Hepatic stellate cell (primary cell): ENCODE data around the gene ZNF883.
"Not testable (repeated sequence)": the region's sequence is repeated elsewhere in the genome, so short reads cannot be mapped to it uniquely, and the experiment has no call there.

Source experiments
- DNase-seq: peaks from one replicate; pipeline ENCODE4 v3.0.0; 2011; ENCODE audit warnings: low spot score

The ZNF883 gene

DNA sequence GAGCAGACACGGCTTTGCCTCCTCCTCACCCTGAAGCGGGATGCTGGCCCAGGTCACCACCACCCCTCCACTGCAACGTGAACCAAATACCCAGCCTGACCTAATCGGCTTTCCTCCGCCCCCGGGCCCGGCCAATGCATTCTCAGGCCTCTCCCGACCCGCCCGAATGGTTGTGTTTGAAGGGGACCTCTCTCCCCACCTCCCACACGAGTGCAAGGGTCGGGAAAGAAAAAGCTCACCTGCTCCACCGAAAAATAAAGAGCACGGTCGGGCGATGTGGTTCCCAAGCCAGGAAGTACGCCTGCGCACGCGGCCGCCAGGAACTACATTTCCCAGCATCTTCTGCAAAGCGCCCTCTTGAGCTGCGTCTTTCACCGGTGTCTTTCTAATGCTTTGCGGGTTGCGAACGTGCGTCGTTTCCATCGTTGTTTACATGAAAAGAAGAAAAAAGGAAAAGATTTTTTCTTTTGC is at the start of gene ZNF883:
TSS of gene ZNF883 (minus strand) at position 282 of the 471 bp plus-strand sequence.
- peak; percentile 50 for DNase-seq

DNA sequence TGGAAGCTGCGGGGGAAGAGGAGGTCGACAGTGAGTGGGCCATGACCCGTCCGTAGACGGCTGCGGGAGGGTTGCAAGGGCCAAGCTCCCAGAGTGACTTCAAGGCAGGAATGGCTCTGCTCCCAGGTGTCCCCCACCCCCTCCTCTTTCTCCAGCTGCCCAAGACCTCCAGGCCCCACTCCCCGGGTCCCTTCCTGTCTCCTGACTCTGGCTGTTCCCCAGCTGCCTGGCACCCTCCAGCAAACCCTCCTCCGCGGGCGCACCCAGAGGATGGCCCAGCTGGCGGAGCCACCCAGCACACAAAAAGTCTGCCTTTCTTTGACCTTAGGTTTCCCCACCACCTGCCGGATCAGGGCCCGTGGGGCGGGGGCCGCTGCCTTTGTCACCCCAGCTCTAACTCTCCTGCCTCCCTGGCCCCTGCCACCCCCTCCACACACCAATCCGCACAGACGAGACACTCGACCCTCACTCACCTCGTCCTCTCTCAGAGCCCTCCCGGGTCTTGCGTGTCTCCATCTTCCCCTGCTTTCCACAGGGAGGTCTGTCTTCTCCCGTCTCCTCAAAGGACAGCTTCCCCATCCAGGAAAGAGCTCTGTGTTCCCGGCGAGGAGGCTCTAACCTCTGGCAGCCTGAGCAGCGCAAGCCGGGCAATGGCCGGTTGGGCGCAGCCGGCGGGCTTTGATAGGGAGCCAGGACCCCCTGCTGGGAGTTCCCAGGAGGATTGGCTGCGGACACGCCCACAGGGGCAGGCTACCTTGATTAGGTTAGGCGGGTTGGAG is 49.3 kb upstream of the ZNF883 start:
- not testable (repeated sequence) for DNase-seq

DNA sequence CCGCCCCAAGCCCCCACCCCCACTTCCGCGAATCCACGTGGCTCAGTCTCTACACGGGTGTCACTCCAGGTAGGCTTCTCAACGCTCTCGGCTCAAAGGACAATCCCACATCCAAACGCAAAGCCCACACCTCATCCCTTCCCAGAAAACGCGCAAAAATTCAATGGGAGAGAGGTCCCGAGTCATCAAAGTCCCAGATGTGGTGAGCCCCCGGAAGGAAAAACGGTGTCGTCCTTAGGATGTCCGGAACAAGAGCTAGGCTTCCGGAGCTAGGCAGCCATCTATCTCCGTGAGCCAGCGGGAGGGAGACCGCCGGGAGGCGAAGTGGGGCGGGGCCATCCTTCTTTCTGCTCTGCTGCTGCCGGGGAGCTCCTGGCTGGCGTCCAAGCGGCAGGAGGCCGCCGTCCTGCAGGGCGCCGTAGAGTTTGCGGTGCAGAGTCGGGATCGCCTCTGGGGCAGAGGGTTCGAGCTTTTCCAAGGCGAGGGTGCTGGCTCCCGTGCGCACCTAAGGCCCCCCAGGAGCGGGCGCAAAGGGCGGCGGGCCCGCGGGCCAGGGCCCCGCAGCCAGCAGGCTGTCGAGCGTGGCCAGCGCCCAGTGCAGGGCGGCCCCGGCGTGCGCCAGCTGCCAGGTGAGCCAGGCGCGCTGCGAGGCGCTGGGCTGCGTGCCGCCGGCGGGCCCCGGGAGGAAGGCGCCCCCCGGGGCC is 47.7 kb upstream of the ZNF883 start:
- peak; percentile 6 for DNase-seq

DNA sequence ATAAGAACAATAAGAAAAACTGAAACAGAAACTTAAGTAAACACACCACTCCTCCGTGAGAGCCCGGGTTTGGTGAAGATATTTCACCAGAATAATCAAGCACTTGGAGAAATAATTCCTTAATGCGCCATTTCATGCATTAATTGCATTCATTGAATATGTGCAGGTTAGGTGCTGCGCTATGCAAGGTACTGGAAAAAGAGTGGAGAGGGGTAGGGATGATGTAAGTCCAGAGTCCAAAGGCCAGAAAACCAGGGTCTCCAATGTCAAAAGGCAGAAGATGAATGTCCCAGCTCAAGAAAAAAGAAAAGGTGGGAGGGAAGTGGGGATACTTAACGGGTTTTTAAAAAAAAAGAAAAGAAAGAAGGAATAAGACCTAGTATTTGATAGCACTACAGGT is 45.2 kb upstream of the ZNF883 start:
- no peak for DNase-seq

GRCh38 chr9:113056191-113057106 is 44.5 kb upstream of the ZNF883 start, which contains the start of gene ZFP37:
ZFP37 (minus strand) TSS chr9:113056724; CDS start chr9:113056688, 36 bp downstream.
- peak; percentile 94 for DNase-seq

GRCh38 chr9:113042884-113043657 is 31.1 kb upstream of the ZNF883 start:
- DNase-seq: no peak

- DNase-seq: no peak
These were observed 14.2 kb upstream of the ZNF883 start for GRCh38 chr9:113026200-113026599.

DNA sequence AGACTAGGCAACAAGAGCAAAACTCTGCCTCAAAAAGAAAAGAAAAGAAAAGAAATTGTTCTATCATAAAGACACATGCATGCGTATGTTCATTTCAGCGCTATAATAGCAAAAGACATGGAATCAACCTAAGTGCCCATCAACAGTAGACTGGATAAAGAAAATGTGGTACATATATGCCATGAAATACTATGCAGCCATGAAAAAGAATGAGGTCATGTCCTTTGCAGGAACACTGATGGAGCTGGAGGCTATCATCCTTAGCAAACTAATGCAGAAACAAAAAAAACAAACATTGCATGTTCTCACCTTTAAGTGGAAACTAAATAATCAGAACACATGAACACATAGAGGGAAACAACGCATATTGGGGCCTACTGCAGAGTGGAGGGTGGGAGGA is 6.3 kb upstream of the ZNF883 start:
- no peak for DNase-seq

GRCh38 chr9:113012492-113012891 is 500 bp upstream of the ZNF883 start:
- DNase-seq: no peak

DNA sequence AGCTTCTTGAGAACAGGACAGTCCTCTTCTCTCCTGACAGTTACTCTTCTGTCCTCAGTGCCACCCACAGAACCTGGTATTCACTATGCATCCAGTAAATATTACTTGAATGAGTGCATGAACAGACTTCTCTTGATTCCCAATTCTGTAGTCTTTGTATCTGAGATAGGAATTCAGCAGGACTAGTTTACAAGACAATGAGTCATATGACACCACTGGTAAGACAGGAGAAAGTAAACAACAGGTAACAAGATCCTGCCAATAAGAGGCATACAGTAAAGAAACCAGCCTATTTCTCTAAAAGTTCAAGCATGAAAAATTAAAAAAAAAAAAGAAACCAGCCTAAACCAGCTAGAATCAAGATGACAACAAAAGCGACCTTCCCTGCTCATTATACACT is 6.2 kb downstream of the ZNF883 start:
- no peak for DNase-seq

- DNase-seq: no peak
These were observed 14.6 kb downstream of the ZNF883 start for GRCh38 chr9:112997236-112997941.

DNA sequence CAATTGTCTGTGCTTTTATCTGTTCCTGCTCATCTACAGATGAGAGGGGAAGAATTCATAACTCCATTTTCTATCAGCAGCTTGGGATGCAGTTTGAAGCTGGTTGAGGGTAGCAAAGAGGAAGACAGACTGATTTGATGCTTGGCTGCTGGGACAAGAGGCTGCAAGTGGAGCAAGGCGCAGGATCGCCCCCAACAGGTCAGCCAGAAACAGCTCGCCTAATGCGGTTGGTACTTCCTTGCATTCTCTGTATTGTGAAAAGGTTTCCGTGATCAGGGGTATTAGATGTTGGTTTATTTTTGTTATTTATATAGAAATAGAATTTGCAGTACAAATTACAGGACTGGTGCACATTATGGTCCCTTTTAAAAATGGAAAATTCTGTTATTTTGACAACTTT is 40.6 kb downstream of the ZNF883 start:
- no peak for DNase-seq

DNA sequence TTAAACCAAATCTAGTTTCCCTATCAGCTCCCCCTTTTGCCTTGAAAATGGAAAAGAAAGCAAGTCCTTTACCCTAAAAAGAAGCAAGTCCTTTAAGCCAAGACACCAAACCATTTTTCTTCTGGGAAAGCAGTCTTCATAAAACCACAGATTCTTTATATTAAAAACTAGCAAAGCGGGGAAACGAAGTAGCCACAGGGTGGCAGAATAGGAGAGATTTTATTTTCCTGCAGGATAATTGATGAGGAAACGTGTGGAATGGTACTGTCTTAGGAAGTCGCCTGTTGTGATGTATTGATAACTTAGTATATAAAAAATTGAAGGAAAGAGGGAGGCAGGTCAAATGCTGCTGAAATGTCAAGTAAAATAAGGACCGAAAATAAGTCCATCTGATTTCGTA is 41.1 kb downstream of the ZNF883 start:
- DNase-seq: peak; percentile 6

- DNase-seq: no peak
These were observed 42.3 kb downstream of the ZNF883 start for GRCh38 chr9:112969730-112970129.

DNA sequence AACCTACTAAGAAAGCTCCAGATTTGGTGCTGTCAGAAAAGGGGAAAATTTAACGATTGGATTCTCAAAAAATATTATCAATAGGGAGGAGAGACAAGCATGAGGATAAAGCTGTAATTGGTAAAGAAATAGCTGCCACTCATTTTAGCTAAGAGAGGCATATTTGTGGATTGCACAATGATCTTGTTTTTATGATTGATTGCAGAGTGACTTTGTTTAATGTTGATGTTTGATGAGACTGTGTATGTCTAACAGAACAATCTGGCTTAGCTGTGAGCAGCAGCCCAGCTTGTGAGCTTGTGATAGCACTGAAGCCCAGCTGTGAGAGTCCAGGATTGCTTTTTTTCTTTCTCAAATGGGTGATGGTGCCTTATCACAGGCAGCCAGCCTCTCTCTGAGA is 56.4 kb downstream of the ZNF883 start:
- no peak for DNase-seq

GRCh38 chr9:112945620-112946208 is 66.3 kb downstream of the ZNF883 start:
- no peak for DNase-seq

- DNase-seq: no peak
These were observed 72.6 kb downstream of the ZNF883 start for GRCh38 chr9:112939418-112939817.

DNA sequence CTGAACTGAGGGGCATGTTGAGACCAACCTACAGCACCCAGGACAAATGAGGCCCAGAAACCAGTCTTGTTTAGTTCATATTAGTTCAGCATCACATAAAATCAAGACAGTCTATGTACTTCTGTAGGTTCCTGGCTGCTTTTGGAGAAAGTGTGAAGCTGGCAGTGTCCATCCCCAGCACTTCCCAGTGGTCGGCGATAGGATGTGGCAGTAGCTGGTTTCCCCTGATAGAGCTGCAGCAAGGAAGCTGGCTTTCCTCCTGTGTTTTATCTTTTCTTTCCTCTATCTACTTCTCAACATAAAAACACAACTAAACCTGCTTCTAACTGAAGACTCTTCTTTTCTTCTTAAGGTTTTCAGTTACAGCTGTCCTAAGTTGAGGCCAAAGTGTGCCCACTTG is 78.3 kb downstream of the ZNF883 start:
- no peak for DNase-seq

- peak; percentile 11 for DNase-seq
These were observed 86.8 kb downstream of the ZNF883 start for GRCh38 chr9:112925058-112925641.

DNA sequence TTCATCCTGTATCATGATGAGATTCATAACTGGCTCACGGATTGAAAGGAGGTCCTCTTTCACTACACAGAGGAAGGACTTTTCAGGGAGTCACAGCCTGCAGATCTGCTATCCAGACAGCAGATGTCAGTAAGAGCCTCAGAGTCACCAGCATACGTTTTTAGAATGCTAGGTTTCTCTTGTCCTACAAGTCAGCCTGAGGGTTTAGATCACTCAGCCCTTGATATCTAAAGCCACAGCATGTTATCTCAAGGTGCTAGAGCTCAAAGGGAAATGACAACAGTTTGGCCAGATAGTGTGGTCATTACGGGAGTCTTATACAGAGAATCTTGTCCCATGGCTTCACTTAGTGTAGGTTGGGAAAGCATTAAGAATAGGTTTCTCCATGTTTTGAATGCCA is 90.4 kb downstream of the ZNF883 start:
- peak; percentile 13 for DNase-seq
